A549 (cell line): ENCODE measurements around the gene CA12.

Experiments used
- CTCF ChIP-seq: fragments of >200 bp; sonication (Bioruptor Twin); formaldehyde crosslinking; IDR thresholded peaks from 3 replicates; pipeline ENCODE4 v1.5.1; 2016
- EHMT2 ChIP-seq: fragments of 200-600 bp; sonication (generic); IDR thresholded peaks from 2 replicates; pipeline ENCODE4 v1.6.1; 2016; ENCODE audit warnings: antibody characterized with exemption, low read depth, mild to moderate bottlenecking, moderate library complexity
- KDM1A ChIP-seq: fragments of 200-600 bp; sonication (generic); IDR thresholded peaks from 2 replicates; pipeline ENCODE4 v1.6.1; 2016; ENCODE audit warnings: low read depth, mild to moderate bottlenecking
- POLR2AphosphoS2 ChIP-seq: conservative IDR thresholded peaks from 2 replicates; pipeline ENCODE4 v1.6.1; 2012; ENCODE audit warnings: low read length, improper control_type of control experiment, inconsistent platforms
- RNF2 ChIP-seq: fragments of 200-600 bp; sonication (generic); IDR thresholded peaks from 2 replicates; pipeline ENCODE4 v1.6.1; 2016; ENCODE audit warnings: low read depth, mild to moderate bottlenecking, antibody characterized with exemption, moderate library complexity, borderline replicate concordance

- TF ChIP-seq KDM1A = no peak
- no peak for TF ChIP-seq POLR2AphosphoS2
- TF ChIP-seq RNF2 = no peak
- no peak for TF ChIP-seq CTCF
- no peak for TF ChIP-seq EHMT2
These were observed 14.3 kb downstream of the CA12 start for GRCh38 chr15:63367390-63367789.
